ENCODE data around the gene CACHD1.

DNA sequence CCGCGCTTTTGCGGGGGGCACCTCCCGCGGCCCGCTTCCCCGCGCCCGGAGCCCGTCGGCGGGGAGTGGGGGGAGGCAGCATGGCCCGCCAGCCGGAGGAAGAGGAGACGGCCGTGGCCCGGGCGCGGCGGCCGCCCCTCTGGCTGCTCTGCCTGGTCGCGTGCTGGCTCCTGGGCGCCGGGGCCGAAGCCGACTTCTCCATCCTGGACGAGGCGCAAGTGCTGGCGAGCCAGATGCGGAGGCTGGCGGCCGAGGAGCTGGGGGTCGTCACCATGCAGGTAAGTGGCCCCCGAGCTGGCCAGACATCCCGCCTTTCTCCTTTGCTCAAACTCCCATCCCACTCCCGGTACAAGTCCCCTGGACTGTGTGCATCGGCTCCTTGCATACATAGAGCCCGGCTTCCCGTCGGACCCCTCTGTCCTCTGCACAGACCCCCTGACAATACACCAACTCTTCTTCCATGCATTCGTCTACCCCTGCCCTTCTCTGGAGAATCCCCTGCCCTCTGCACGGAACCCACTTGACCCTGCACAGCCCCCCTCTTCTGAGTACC is 812 bp downstream of the CACHD1 start:
- TF ChIP-seq, protein P1, sequence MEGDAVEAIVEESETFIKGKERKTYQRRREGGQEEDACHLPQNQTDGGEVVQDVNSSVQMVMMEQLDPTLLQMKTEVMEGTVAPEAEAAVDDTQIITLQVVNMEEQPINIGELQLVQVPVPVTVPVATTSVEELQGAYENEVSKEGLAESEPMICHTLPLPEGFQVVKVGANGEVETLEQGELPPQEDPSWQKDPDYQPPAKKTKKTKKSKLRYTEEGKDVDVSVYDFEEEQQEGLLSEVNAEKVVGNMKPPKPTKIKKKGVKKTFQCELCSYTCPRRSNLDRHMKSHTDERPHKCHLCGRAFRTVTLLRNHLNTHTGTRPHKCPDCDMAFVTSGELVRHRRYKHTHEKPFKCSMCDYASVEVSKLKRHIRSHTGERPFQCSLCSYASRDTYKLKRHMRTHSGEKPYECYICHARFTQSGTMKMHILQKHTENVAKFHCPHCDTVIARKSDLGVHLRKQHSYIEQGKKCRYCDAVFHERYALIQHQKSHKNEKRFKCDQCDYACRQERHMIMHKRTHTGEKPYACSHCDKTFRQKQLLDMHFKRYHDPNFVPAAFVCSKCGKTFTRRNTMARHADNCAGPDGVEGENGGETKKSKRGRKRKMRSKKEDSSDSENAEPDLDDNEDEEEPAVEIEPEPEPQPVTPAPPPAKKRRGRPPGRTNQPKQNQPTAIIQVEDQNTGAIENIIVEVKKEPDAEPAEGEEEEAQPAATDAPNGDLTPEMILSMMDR (IDR thresholded peaks at IDR 0.05): no peak
- TF ChIP-seq POLR2A (IDR thresholded peaks at IDR 0.05): no peak
